ENCODE results near the gene SART1.
"Not testable (repeated sequence)": the region's sequence is repeated elsewhere in the genome, so short reads cannot be mapped to it uniquely, and the experiment has no call there.

SART1 gene

GRCh38 chr11:65932558-65932919, 29.0 kb upstream of the SART1 start:
- no peak for DNase-seq

- DNase-seq = no peak
These were observed 27.5 kb upstream of the SART1 start for GRCh38 chr11:65934014-65934413.

GRCh38 chr11:65937766-65938165, 23.8 kb upstream of the SART1 start:
- DNase-seq = no peak

GRCh38 chr11:65941720-65942310, 19.7 kb upstream of the SART1 start:
- no peak for DNase-seq

- no peak for DNase-seq
These were observed 19.0 kb upstream of the SART1 start for GRCh38 chr11:65942531-65942930.

- no peak for DNase-seq
These were observed 17.3 kb upstream of the SART1 start for GRCh38 chr11:65944191-65944590.

GRCh38 chr11:65944767-65945166, 16.8 kb upstream of the SART1 start:
- DNase-seq = no peak

- no peak for DNase-seq
These were observed 16.1 kb upstream of the SART1 start, which contains the start of gene TSGA10IP for GRCh38 chr11:65945430-65945911. Gene TSGA10IP (plus strand): TSS chr11:65945480. CDS start chr11:65945676, 196 bp downstream.

- no peak for DNase-seq
These were observed 15.5 kb upstream of the SART1 start for GRCh38 chr11:65945941-65946558.

GRCh38 chr11:65946655-65947054, 14.9 kb upstream of the SART1 start:
- DNase-seq = no peak

- DNase-seq = no peak
These were observed 14.4 kb upstream of the SART1 start for GRCh38 chr11:65947133-65947532.

- DNase-seq = no peak
These were observed 13.9 kb upstream of the SART1 start for GRCh38 chr11:65947603-65948125.

GRCh38 chr11:65950711-65951110, 10.8 kb upstream of the SART1 start:
- not testable (repeated sequence) for DNase-seq

GRCh38 chr11:65951641-65952040, 9.9 kb upstream of the SART1 start:
- not testable (repeated sequence) for DNase-seq

- DNase-seq = no peak
These were observed 9.4 kb upstream of the SART1 start for GRCh38 chr11:65952052-65952521.

GRCh38 chr11:65953471-65953870, 8.1 kb upstream of the SART1 start:
- no peak for DNase-seq

- DNase-seq = no peak
These were observed 6.8 kb upstream of the SART1 start for GRCh38 chr11:65954771-65955170.

GRCh38 chr11:65958291-65958690, 3.2 kb upstream of the SART1 start:
- DNase-seq = no peak

- no peak for DNase-seq
These were observed 2.6 kb upstream of the SART1 start for GRCh38 chr11:65958774-65959420.

- no peak for DNase-seq
These were observed 689 bp upstream of the SART1 start for GRCh38 chr11:65960824-65961266.

GRCh38 chr11:65962141-65962564, 619 bp downstream of the SART1 start:
- DNase-seq = no peak

GRCh38 chr11:65964906-65965305, 3.4 kb downstream of the SART1 start:
- DNase-seq = no peak

- DNase-seq = no peak
These were observed 4.6 kb downstream of the SART1 start for GRCh38 chr11:65965986-65966762.

Data from NCI-H2029 treated with DMSO at 0.1 percent for 48 hours (cell line).